ENCODE measurements around the gene ARSD. TPM values are rescaled to one million over a fixed set of nuclear protein-coding genes. Genes with fewer than 3 reads are reported as not detected.
A peak's percentile ranks its signal among the peaks of the same experiment; 100 is the strongest.
"Not testable (repeated sequence)": the region's sequence is repeated elsewhere in the genome, so short reads cannot be mapped to it uniquely, and the experiment has no call there.

The ARSD gene
- total and polyA plus RNA-seq, 2 of the 8 experiments (the other 6 are each of a cell fraction or from before 2014, with no cell fraction given): 1.8 to 3.2 TPM

- POLR2A ChIA-PET (ENCODE audit: partially characterized antibody): interaction anchor here (0.6 to 0.8 kb wide), 2 partner anchors 29 to 69 kb away, joined by 3 to 4 read pairs; no protein-coding TSS in a partner anchor
- H4K5ac ChIP-seq (ENCODE audit: insufficient read length, low read depth, low read length); DNase-seq (ENCODE audit: low read depth in 1 of 2, low spot score in 2 of 2); H3K23me2 ChIP-seq (ENCODE audit: low read depth, low read length); H3K23ac ChIP-seq (ENCODE audit: insufficient read length); H3K27ac ChIP-seq (ENCODE audit: low read depth, low read length); H2BK5ac ChIP-seq (ENCODE audit: low read depth, low read length); H4K20me1 ChIP-seq (replicated peaks in 1 of 2; ENCODE audit: control insufficient read depth in 1 of 2, insufficient read depth in 2 of 2, low read length in 2 of 2); H2BK120ac ChIP-seq (replicated peaks; ENCODE audit: low read depth, low read length); H2AFZ ChIP-seq (ENCODE audit: low read length); H3K4me2 ChIP-seq (ENCODE audit: insufficient read depth in 1 of 2, low read depth in 2 of 2, low read length in 2 of 2); H2AK5ac ChIP-seq (ENCODE audit: low read depth, low read length); H4K8ac ChIP-seq (ENCODE audit: extremely low read depth, insufficient read depth, low read length); H3K9me3 ChIP-seq (ENCODE audit: insufficient read depth in 2 of 2, low read depth in 1 of 2, low read length in 1 of 2); H3K36me3 ChIP-seq (ENCODE audit: control insufficient read depth in 2 of 4, insufficient read depth in 4 of 4, low read length in 3 of 4); H2BK20ac ChIP-seq (ENCODE audit: low read length); FAIRE-seq; H2BK15ac ChIP-seq (ENCODE audit: low read length); H4K91ac ChIP-seq (replicated peaks; ENCODE audit: insufficient read length, low read length); CTCF ChIA-PET (ENCODE audit: partially characterized antibody); H3K79me2 ChIP-seq (ENCODE audit: control insufficient read depth in 1 of 2, insufficient read depth in 2 of 2, low read length in 2 of 2); H3K27me3 ChIP-seq (replicated peaks in 1 of 4; ENCODE audit: control insufficient read depth in 3 of 4, extremely low read depth in 1 of 4, insufficient read depth in 3 of 4, low read length in 3 of 4); H3K9ac ChIP-seq (replicated peaks in 1 of 4; ENCODE audit: extremely low read depth in 1 of 4, low read depth in 3 of 4, low read length in 3 of 4); H3K56ac ChIP-seq (replicated peaks; ENCODE audit: insufficient read length, low read depth, low read length); H3K4me1 ChIP-seq (replicated peaks in 1 of 4; ENCODE audit: control insufficient read depth in 3 of 4, insufficient read depth in 4 of 4, low read length in 3 of 4); H3K79me1 ChIP-seq (ENCODE audit: low read depth, low read length); H3K14ac ChIP-seq (ENCODE audit: insufficient read length); H3K18ac ChIP-seq (ENCODE audit: extremely low read depth, low read length); H3K4me3 ChIP-seq (ENCODE audit: extremely low read depth in 1 of 4, insufficient read depth in 2 of 4, low read depth in 3 of 4, low read length in 4 of 4); H3K4ac ChIP-seq (replicated peaks; ENCODE audit: insufficient read length, low read depth, low read length): not testable (repeated sequence)
- WGBS, 2 experiments (ENCODE audit: extremely low coverage in 1 of 2, insufficient coverage in 1 of 2, insufficient read length in 1 of 2, insufficient replicate concordance in 2 of 2, low coverage in 1 of 2, low lambda C conversion rate in 2 of 2, missing lambda C conversion rate in 1 of 2): 76% methylated on average over 4 of the region's 4 CpGs; no CpG with 5 or more reads in 1 of the 2 experiments
- peak overlapping the region; percentile 50; the same call in 1 of the 2 replicates for H2BK12ac ChIP-seq (ENCODE audit: low read depth, low read length)
These were observed 2.9 kb downstream of the ARSD start for GRCh38 chrX:2926255-2926654.
